Suprapubic skin (tissue), 3 donors: ENCODE measurements around the gene KLK12.

Experiments
- CTCF ChIP-seq, 2 donors: fragments of 200-600 bp in 1 of 2; fragments of 450-650 bp in 1 of 2; sonication (generic) in 1 of 2; IDR thresholded peaks; one replicate each; pipeline ENCODE4 v1.5.1; 2016 to 2019; ENCODE audit warnings: antibody characterized with exemption in 2 of 2, mild to moderate bottlenecking in 1 of 2, moderate library complexity in 1 of 2
- EP300 ChIP-seq: sonication (generic); formaldehyde crosslinking; IDR thresholded peaks from one replicate; pipeline ENCODE4 v1.6.1; 2017; ENCODE audit warnings: antibody characterized with exemption
- POLR2A ChIP-seq, 2 donors: fragments of 450-650 bp; IDR thresholded peaks; one replicate each; pipeline ENCODE4 v1.6.1; 2017; ENCODE audit warnings: antibody characterized with exemption in 2 of 2, mild to moderate bottlenecking in 2 of 2, moderate library complexity in 2 of 2

GRCh38 chr19:50992666-50993035, 42.2 kb downstream of the KLK12 start:
- no peak for TF ChIP-seq POLR2A (IDR thresholded peaks at IDR 0.05)
- no peak for TF ChIP-seq EP300
- TF ChIP-seq CTCF (IDR thresholded peaks at IDR 0.05), result no peak
